OCI-LY7 (cell line): ENCODE data around the gene TGM6. TPM values are rescaled to one million over a fixed set of nuclear protein-coding genes. Genes with fewer than 3 reads are reported as not detected.

ENCODE experiments used
- BruUV-seq: library from RNA; stranded (reverse); fragments of 400-500 nt; replicated peaks from 2 replicates; lab custom pipeline; 2021; lab: Mats Ljungman, UMichigan
- CTCF ChIA-PET: fragments of 300-600 bp; sonication (Branson Sonifier 250); formaldehyde crosslinking; loops from one replicate; lab custom pipeline; 2022; ENCODE audit warnings: antibody characterized with exemption; ENCODE audit not compliant: unreplicated experiment; lab: Charles Lee
- POLR2A ChIA-PET: fragments of 300-600 bp; sonication (Branson Sonifier 250); formaldehyde crosslinking; loops from one replicate; lab custom pipeline; 2022; ENCODE audit warnings: antibody characterized with exemption; lab: Charles Lee
- DNase-seq: peaks from one replicate; pipeline ENCODE4 v3.0.0-alpha.2; 2015; ENCODE audit warnings: low spot score
- H2AFZ ChIP-seq: fragments of 200-600 bp; sonication (generic), shearing (Covaris generic); 2 replicates; pipeline ENCODE4 v1.6.1; 2014; ENCODE audit warnings: mild to moderate bottlenecking, antibody characterized with exemption, low read length, moderate library complexity
- H3K27ac ChIP-seq: fragments of 200-600 bp; sonication (generic); 2 replicates; pipeline ENCODE4 v1.5.1; 2014; ENCODE audit warnings: mixed run types, low read depth, mild to moderate bottlenecking, moderate library complexity, low read length, inconsistent platforms; ENCODE audit not compliant: poor library complexity, severe bottlenecking
- H3K36me3 ChIP-seq: fragments of 200-600 bp; sonication (generic); 2 replicates; pipeline ENCODE4 v1.6.1; 2014; ENCODE audit warnings: mild to moderate bottlenecking, antibody characterized with exemption, low read length, moderate library complexity, mixed read lengths; ENCODE audit not compliant: insufficient read depth
- H3K4me1 ChIP-seq: fragments of 200-600 bp; sonication (generic); 2 replicates; pipeline ENCODE4 v1.5.1; 2014; ENCODE audit warnings: mild to moderate bottlenecking, low read length; ENCODE audit not compliant: insufficient read depth, poor library complexity, severe bottlenecking
- H3K4me2 ChIP-seq: fragments of 200-600 bp; sonication (generic); 2 replicates; pipeline ENCODE4 v1.6.1; 2014; ENCODE audit warnings: mild to moderate bottlenecking, low read length
- H3K4me3 ChIP-seq: fragments of 200-600 bp; sonication (generic); 2 replicates; pipeline ENCODE4 v1.5.1; 2014; ENCODE audit warnings: mild to moderate bottlenecking, low read depth, low read length; ENCODE audit not compliant: poor library complexity, severe bottlenecking
- H3K79me2 ChIP-seq: fragments of 200-600 bp; sonication (generic); 2 replicates; pipeline ENCODE4 v1.6.1; 2016; ENCODE audit warnings: low read depth, mild to moderate bottlenecking, low read length, moderate library complexity, mixed read lengths; ENCODE audit not compliant: insufficient read depth
- H3K9me2 ChIP-seq: fragments of 200-600 bp; sonication (generic); 2 replicates; pipeline ENCODE4 v1.6.1; 2016; ENCODE audit warnings: mild to moderate bottlenecking, low read length, mixed read lengths; ENCODE audit not compliant: insufficient read depth
- H3K9me3 ChIP-seq: fragments of 200-600 bp; sonication (generic); 2 replicates; pipeline ENCODE4 v1.6.1; 2014; ENCODE audit warnings: mild to moderate bottlenecking, mixed run types, low read length, mixed read lengths
- H4K20me1 ChIP-seq: fragments of 200-600 bp; sonication (generic); 2 replicates; pipeline ENCODE4 v1.6.1; 2014; ENCODE audit warnings: mild to moderate bottlenecking, antibody characterized with exemption, low read length, moderate library complexity, mixed read lengths; ENCODE audit not compliant: insufficient read depth
- EZH2phosphoT487 ChIP-seq: fragments of 200-600 bp; sonication (generic); IDR thresholded peaks from 2 replicates; pipeline ENCODE4 v1.6.1; 2018; ENCODE audit warnings: low read depth, borderline replicate concordance, mild to moderate bottlenecking, mixed run types, antibody characterized with exemption, low read length, moderate library complexity, mixed read lengths
- intact Hi-C: fragments of 100-400 bp; cut with micrococcal nuclease; formaldehyde crosslinking; loops from one replicate; pipeline ENCODE4 v1.10.0; 2022; ENCODE audit not compliant: unreplicated experiment
- total RNA-seq, 2 experiments: library from RNA; depleted of rRNA in 1 of 2; stranded (reverse); fragments of >200 nt in 1 of 2; shearing (Covaris generic) in 1 of 2; gene quantifications; 2 replicates each; pipeline ENCODE4 v1.2.3, GENCODE V29; 2014 to 2022
- TF ChIP-seq, protein P1 (sequence below): fragments of 200-600 bp; sonication (generic); conservative IDR thresholded peaks from 2 replicates; pipeline ENCODE4 v1.5.1; 2014; ENCODE audit warnings: mild to moderate bottlenecking, antibody characterized with exemption, low read length, moderate library complexity, mixed read lengths

The TGM6 gene
- total RNA-seq, 2 experiments from 2014 or later, result not detected

DNA sequence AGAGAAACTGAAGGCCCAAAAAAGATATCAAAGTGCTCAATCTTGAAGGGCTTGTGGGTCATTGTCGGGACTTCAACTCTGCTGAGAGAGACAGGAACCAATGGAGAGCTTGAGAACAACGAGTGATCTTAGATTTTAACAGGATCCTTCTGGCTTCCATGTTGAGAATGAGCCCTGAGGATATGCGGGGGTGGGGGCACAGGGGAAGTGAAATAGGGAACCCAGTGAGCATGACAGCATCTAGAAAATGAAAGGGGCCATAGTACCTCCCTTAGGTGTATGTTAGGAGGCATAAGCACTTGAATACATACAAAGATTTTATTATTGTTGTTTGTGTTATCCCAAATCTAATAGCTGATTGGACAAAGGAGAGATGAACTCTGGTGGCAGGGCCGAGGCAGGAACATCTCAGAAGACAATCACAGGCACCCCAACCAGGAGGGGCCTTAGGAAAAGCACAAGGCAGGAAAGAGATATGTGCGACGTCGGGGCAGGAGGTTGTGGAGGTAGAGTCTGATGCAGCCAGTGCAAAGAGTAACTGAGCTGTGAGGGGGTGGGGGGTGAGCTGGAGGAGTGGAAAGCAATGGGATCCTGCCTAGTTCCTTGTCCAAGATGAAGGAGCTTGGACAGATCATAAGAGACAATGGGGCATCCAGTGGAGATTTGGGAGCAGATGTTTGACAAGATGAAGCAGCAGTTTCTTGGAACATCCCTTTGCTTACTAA, 10.4 kb downstream of the TGM6 start:
- TF ChIP-seq EZH2phosphoT487, result no peak
- TF ChIP-seq, protein P1, sequence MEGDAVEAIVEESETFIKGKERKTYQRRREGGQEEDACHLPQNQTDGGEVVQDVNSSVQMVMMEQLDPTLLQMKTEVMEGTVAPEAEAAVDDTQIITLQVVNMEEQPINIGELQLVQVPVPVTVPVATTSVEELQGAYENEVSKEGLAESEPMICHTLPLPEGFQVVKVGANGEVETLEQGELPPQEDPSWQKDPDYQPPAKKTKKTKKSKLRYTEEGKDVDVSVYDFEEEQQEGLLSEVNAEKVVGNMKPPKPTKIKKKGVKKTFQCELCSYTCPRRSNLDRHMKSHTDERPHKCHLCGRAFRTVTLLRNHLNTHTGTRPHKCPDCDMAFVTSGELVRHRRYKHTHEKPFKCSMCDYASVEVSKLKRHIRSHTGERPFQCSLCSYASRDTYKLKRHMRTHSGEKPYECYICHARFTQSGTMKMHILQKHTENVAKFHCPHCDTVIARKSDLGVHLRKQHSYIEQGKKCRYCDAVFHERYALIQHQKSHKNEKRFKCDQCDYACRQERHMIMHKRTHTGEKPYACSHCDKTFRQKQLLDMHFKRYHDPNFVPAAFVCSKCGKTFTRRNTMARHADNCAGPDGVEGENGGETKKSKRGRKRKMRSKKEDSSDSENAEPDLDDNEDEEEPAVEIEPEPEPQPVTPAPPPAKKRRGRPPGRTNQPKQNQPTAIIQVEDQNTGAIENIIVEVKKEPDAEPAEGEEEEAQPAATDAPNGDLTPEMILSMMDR, result no peak
- intact Hi-C loops, result no loop called here
- Histone ChIP-seq H3K4me2 (no peak overlapping the region), H3K27ac (no peak overlapping the region), H3K36me3 (no peaks in the 10 kb centered on the region), H3K9me3 (no peaks in the 10 kb centered on the region; the same call in 1 of the 2 replicates), H3K79me2 (no peaks in the 10 kb centered on the region), H4K20me1 (no peaks in the 10 kb centered on the region), H3K4me1 (no peaks in the 10 kb centered on the region), H2AFZ (no peak overlapping the region), H3K4me3 (no peak overlapping the region), H3K9me2 (no peaks in the 10 kb centered on the region)
- CTCF ChIA-PET, result no interaction called here
- DNase-seq, result no peak
- POLR2A ChIA-PET, result interaction anchor here (0.6 kb wide), 1 partner anchor 237 kb away, joined by 3 read pairs; no protein-coding TSS in a partner anchor
- BruUV-seq, result no TSS peak

DNA sequence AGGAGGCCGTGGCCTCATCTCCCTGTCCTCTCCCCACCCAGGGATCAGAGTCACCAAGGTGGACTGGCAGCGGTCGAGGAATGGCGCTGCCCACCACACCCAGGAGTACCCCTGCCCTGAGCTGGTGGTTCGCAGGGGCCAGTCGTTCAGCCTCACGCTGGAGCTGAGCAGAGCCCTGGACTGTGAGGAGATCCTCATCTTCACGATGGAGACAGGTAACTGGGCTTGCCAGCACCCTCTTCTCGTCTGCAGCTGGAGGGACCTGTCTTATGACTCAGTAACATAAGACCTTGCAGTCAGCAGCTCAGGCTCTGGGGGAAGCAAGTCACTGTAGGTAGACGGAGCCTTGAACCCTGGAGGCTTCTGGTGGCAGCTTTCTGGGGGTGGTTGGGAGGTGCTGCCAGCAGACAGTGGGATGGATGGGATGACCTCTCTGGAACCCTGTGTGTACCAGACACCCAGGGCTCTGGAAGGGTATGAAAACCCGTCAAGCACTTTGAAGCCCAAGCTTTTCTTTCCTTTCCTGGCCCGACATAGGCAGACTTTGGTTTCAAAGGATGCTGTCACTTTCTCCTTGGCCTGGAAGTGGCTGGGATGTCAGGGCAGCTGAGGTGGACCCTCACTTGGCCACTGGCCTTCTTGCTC, 13.8 kb downstream of the TGM6 start:
- CTCF ChIA-PET, result no interaction called here
- intact Hi-C loops, result no loop called here
- no peak for DNase-seq
- Histone ChIP-seq H2AFZ (no peak overlapping the region), H3K9me2 (no peaks in the 10 kb centered on the region), H3K27ac (no peak overlapping the region), H3K4me3 (no peak overlapping the region), H3K79me2 (no peaks in the 10 kb centered on the region), H3K36me3 (no peaks in the 10 kb centered on the region), H3K4me1 (no peaks in the 10 kb centered on the region), H3K4me2 (no peak overlapping the region), H4K20me1 (no peaks in the 10 kb centered on the region), H3K9me3 (no peaks in the 10 kb centered on the region)
- POLR2A ChIA-PET, result interaction anchor here (0.5 kb wide), 1 partner anchor 131 kb away, joined by 7 read pairs; no protein-coding TSS in a partner anchor
- TF ChIP-seq, protein P1, result no peak
- no peak for TF ChIP-seq EZH2phosphoT487
- no TSS peak for BruUV-seq

DNA sequence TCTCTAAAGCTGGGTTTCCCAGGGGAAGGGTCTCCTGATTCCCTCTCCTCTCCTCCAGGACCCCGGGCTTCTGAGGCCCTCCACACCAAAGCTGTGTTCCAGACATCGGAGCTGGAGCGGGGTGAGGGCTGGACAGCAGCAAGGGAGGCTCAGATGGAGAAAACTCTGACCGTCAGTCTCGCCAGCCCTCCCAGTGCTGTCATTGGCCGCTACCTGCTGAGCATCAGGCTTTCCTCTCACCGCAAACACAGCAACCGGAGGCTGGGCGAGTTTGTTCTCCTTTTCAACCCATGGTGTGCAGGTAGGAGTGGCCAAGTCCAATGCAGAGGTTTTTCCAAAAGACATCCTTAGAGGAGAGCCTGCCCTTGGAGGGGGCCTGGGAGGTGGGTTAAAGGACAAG, 14.4 kb downstream of the TGM6 start:
- H2AFZ ChIP-seq, result no peak overlapping the region
- no peaks in the 10 kb centered on the region for H4K20me1 ChIP-seq
- H3K27ac ChIP-seq, result no peak overlapping the region
- no peak overlapping the region for H3K4me2 ChIP-seq
- DNase-seq, result no peak
- H3K79me2 ChIP-seq, result no peaks in the 10 kb centered on the region
- no peaks in the 10 kb centered on the region for H3K36me3 ChIP-seq
- intact Hi-C loops, result no loop called here
- no peak overlapping the region for H3K4me3 ChIP-seq
- POLR2A ChIA-PET, result no interaction called here
- BruUV-seq, result no TSS peak
- CTCF ChIA-PET, result no interaction called here
- TF ChIP-seq EZH2phosphoT487, result no peak
- TF ChIP-seq, protein P1, result no peak
- no peaks in the 10 kb centered on the region for H3K9me3 ChIP-seq
- H3K4me1 ChIP-seq, result no peaks in the 10 kb centered on the region
- H3K9me2 ChIP-seq, result no peaks in the 10 kb centered on the region
